H4 (cell line): Measurements from ENCODE around the gene SAV1. TPM values are rescaled to one million over a fixed set of nuclear protein-coding genes. Genes with fewer than 3 reads are reported as not detected.
A peak's percentile ranks its signal among the peaks of the same experiment; 100 is the strongest.
"Not testable (repeated sequence)": the region's sequence is repeated elsewhere in the genome, so short reads cannot be mapped to it uniquely, and the experiment has no call there.

Experiments used
- DNase-seq: peaks from one replicate; pipeline ENCODE4 v3.0.0-alpha.2; 2015; ENCODE audit warnings: low spot score
- total RNA-seq: library from RNA; depleted of rRNA; stranded (reverse); fragments of >200 nt; shearing (Covaris generic); gene quantifications from 2 replicates; pipeline ENCODE4 v1.2.3, GENCODE V29; 2014; rRNA removed

Gene SAV1
- total RNA-seq = 19.4 and 29.1 TPM in 2 replicates

DNA sequence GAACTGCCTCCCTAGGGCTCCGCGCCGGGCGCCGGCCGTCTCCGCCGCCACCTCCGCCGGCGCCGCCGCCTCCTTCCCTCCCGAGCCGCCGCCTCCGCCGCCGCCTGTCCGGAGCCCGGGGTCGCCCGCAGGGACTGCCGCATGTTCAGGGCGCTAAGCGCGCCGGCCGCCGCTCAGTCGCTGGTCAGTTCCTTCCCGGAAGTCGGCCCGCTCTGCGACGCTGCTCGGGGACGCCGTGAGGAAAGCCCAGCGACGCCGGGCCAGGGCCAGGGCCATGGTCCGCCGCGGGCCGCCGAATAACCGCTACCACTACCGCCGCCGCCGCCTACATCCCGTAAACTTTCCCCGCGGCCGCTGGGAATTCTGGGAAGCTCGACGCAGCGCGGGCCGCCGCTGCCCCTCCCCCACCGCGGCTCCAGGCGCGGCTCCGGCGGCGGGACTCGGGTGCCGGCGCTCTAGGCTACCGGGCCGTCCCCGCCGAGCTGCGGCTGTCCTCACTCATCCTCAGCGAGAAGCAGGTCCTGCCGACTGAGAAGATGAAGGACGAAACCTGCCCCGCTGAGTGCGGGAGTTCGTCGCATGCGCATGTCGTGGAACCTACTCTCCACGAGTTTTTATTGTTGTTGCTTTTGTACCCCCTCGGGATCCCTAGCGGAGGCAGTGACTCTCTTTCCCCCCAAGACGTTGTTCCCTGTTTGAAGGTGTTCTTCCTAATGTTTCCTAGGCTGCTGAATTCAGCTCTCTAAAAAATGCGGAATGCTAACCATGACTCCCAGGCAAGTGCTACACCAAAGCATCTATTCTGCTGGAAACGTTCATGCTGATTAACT lies at the start of gene SAV1:
Gene SAV1 (minus strand): TSS at position 311 of the 830 bp plus-strand sequence. CDS start 339 bp downstream, outside the sequence.
- DNase-seq = peak; percentile 75

DNA sequence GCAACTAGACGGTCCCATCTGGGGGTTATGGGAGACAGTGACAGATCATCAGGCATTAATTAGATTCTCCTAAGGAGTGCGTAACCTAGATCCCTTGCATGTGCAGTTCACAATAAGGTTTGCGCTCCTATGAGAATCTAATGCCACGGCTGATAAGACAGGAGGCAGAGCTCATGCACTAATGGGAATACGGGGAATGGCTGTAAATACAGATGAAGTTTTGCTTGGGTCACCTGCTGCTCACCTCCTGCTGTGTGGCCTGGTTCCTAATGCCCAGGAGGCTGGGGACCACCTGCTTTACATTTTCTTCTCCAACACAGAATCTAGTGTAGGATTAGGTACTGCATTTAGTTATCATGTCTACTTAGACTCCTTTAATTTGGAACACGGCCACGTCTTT lies 49.7 kb upstream of the SAV1 start:
- DNase-seq = no peak

DNA sequence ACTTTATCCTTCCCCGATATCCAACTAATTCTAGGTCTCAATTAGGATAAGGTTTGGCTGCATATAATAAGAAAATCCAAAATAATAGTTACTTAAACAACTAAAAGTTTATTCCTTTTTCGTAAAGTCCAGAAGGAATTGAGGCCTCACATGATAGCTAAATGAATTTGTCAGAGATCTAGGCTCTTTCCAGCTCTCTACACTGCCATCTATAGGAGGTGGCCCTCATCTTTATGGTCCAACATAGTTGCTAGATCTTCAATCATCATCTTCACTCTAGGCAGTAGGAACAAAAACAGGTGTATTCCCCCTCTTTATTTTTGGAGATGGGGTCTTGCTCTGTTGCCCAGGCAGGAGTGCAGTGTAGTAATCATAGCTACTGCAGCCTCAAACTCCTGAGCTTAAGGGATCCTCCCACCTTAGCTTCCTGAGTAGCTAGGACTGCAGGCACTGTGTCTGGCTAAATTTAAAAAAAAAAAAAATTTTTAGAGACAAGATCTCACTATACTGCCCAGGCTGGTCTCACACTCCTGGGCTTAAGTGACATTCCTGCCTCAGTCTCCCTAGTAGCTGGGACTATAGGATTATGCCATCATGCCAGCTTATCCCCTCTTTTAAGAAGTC lies 46.5 kb upstream of the SAV1 start:
- DNase-seq = peak; percentile 34

DNA sequence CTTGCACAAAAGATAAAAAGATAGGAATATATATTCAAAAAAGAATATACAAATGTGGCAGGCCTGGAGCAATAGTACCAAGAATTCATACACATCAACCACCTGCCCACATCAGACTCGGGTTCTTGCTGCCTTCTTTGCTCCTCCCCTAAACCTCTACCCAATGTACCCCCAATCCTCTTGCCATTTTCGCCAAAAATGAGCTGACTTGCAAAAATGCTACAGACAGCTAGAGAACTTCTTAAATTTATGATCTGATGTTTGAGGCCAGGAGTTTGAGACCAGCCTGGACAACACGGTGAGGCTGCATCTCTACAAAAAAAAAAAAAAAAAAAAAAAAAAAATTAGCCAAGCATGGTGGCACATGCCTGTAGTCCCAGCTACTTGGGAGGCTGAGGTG lies 42.9 kb upstream of the SAV1 start:
- DNase-seq = no peak

DNA sequence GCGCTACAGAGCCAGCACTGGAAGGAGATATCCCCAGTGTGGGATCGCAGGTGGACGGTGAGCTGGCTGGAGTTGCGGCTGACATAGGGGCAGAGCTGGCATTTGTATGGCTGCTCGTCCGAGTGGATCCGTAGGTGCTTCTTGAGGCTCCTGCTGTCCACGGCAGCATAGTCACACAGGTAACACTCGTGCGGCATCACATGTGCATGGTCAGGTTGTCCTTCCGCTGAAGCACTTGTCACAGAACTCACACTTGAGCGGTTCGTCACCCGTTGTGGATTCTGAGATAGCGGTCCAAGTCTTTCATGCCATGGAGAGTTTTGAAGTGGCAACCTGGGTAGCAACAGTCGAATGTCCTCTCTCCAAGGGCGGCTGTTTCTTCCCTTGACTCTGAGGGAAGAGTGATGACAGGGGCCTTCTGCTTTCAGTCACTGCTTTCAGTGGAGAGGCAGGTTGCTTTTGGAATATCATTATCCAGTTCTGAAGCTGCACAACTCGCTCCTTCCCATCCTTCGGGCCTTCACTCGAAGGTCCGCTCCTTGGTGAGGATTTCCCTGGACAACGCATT lies 37.0 kb upstream of the SAV1 start:
- no peak for DNase-seq

DNA sequence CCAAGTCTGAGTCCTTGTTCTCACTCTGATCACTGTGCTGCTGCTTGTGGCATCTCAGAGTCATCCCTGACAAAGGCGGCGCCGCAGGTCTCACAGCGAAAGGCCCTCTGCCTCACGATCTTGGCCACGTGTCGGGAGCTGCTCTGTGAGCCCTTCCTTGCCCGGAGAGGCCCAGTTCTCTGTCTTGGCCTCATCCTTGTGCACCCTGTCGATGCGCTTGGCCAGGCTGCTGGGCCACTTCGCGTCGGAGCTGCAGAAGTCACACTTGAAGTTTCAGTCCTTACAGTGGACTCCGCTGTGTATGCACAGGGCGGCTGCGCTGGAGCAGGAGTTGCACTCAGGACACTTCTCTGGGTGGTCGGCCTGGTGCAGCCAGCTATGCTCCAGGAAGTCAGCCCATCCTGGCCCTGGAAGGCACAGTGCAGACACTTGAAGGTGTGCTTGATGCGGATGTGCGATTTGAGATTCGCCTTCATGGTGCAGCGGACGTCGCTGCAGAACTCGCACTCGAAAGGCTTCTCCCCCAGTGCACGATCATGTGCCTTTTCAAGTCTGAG lies 36.4 kb upstream of the SAV1 start:
- no peak for DNase-seq

DNA sequence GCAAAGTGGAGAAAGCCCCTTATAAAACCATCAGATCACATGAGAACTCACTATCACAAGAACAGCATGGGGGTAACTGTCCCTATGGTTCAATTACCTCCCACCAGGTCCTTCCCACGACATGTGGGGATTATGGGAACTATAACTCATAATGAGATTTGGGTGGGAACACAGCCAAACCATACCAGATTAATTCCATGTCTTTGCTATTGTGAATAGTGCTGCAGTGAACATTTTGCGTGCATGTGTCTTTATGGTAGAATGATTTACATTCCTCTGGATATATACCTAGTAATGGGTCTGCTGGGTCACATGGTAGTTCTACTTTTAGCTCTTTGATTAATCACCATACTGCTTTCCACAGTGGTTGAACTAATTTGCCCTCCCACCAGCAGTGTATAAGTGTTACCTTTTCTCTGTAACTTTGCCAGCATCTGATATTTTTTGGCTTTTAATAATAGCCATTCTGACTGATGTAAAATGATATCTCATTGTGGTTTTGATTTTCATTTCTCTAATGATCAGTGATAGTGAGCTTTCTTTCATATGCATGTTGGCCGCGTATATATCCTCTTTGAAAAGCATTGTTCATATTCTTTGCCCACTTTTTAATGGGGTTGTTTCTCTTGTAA lies 29.7 kb upstream of the SAV1 start:
- DNase-seq = no peak

DNA sequence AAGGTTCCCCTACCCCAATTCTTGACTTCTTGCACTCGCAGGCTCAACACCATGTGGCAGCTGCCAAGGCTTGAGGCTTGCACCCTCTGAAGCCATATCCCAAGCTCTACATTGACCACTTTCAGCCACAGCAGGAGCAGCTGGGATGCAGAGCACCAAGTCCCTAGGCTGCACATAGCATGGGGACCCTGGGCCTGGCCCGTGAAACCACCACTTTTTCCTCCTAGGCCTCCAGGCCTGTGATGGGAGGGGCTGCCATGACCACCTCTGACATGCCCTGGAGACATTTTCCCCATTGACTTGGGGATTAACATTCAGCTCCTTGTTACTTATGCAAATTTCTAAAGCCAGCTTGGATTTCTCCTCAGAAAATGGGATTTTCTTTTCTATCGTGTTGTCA lies 26.2 kb upstream of the SAV1 start:
- not testable (repeated sequence) for DNase-seq

DNA sequence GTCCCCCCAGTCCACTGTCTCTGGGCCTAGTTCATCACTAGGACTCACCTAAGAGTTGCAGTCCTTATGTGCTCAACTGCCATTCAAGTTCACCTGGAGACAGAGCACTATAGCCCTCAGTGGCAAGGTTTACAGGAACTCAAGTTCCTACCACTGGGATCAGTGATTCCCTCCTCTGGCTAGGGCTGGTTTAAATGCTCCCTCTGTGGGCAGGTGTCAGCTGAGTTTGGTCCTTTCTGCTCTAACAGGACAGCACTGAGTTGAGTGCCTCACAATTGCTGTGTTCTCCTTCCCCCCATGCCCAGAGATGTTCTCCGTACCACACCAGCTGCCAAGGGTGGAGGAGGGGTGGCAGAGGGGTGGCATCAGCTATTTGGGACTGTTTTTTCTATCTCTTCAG lies 20.8 kb upstream of the SAV1 start:
- no peak for DNase-seq

DNA sequence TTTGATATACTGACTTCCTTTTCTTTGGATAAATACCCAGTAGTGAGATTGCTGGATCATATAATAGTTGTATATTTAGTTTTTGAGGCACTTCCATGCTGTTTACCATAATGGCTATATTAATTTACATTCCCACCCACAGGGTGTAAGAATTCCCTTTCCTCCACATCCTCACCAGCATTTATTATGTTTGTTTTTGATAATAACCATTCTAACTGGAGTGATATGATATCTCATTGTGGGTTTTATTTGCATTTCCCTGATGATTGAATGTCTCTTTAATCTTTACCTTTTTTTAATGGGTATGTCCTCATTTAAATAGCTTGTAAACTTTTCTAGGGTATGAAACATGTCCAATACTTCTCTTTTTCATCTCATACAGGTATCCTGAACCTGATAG lies 11.6 kb upstream of the SAV1 start:
- DNase-seq = no peak

DNA sequence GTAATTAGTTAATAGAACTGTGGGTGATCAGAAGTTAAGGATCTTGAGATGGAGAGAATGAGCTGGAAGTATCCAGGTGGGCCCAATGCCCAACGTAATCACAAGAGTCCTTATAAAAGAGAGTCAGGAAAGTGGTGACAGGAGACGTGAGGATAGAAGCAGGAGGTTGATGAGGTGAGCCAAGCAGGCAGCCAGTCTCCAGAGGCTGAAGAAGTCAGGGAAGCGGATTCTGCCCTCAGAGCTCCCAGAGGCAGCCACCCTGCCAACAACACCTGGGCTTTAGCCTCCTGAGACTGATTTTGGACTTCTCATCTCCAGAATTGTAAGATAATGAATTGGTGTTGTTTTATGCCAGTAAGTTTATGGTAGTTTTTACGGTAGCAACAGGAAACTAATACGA lies 10.1 kb upstream of the SAV1 start:
- DNase-seq = no peak

DNA sequence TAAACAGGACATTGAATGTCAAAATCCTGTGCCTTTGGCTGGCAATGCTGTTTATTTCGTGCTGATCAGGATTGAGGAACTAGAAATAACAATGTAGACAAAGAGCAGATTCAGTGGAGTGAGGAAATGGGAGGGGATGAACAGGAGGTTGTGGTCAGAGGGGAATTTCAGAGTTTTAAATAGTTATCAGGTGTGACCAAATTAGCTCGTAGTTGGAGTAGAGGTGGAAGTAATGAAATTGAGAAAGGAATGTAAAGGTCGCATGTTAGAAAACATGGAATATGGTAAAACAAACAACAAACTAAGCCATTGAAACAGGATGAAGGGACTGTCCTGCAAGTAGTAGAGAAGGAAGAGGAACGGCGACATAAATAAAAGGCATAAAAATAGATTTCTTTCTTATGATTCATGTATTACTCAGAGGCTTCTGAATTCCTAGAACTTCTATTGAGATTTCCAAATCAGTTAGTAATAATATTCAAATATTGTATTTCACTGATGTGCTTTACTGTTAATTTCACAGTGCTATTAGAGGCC lies 9.5 kb upstream of the SAV1 start:
- peak; percentile 17 for DNase-seq

DNA sequence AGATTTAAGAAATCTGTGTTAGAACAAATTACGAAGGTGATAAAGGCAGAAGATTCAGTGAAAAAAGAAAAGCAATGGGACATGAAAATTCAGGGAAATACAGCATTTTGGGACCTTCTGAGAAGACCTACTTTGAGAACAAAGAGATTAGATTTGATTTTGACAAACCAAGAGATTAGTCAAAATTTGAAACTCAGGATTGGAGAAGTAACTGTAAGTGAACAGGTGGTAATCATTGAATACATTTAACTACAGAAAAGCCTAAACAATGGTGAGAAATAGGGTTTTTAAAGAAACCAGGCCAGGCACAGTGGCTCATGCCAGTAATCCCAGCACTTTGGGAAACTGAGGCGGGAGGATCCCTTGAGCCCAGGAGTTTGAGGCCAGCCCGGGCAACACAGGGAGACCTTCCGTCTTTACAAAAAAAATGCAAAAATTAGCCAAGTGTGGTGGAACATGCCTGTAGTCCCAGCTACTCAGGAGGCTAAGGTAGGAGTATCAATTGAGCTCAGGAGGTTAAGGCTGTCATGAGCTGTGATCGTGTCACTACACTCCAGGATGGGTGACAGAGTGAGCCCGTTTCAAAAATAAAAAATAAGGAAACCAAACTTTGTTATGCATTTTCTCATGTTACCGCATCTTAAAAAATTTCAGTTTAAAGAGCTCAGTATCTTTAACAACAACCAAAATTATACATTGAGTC lies 8.9 kb upstream of the SAV1 start:
- no peak for DNase-seq

DNA sequence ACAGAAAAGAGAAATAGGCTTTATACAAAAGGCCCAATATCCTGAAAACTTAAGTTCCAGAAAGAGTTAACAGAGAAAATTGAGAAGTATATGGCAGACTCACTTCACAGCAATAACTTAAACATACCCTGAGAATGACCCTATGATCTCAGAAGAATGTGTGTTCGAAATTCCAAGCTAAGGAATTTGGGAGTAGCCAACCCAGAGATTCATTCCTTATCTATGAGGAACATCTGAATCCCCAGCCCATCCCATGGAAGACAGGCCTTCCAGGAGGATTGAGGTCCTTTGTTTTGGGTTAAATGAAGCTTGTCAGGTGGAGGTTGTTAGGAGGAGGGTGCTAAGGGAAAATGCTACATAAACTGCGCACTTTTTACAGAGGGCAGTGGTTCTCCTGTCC lies 7.5 kb upstream of the SAV1 start:
- DNase-seq = no peak

DNA sequence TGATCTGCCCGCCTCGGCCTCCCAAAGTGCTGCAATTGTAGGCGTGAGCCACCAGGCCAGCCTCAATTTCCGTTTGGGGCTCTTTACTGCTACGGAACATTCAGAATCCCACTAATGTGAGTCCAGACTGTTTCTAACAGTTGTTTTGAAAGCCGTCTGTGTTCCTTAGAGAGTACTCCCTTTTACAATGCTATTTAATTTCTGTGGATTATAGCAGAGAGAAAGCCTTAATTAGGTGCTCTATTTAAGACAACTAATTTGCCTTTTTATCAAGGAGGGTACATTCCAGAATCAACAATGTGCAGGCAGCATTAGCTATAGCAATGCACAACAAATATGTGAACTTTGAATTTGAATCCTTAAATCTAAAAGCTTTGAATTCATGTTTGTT lies 2.8 kb upstream of the SAV1 start:
- no peak for DNase-seq

DNA sequence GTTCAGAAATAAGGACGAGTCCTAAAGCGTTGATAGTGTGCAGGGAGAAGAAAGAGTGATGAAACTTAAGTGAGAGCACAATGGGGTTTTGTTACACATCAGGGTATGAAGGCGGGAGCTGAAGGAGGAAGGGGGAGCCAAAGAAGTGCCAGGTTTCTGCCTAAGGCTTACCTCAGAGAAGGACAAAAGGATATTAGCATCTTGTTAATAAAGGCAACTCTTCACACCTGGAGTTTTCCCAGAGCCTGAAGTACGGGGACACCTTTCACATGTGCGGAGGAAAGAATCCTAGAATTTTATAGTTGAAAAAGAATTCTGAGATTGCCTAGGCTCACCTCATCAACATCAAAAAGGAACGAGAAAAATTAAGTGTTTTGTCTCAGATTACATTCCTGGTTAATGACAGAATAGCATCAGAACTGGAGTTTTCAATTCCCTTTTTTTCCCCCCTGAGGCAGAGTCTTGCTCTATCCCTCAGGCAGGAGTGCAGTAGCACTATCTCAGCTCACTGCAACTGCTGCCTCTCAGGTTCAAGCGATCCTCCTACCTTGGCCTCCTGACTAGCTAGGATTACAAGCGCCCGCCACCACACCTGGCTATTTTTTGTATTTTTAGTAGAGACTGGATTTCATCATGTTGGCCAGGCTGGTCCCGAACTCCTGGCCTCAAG lies 2.2 kb upstream of the SAV1 start:
- DNase-seq = no peak

DNA sequence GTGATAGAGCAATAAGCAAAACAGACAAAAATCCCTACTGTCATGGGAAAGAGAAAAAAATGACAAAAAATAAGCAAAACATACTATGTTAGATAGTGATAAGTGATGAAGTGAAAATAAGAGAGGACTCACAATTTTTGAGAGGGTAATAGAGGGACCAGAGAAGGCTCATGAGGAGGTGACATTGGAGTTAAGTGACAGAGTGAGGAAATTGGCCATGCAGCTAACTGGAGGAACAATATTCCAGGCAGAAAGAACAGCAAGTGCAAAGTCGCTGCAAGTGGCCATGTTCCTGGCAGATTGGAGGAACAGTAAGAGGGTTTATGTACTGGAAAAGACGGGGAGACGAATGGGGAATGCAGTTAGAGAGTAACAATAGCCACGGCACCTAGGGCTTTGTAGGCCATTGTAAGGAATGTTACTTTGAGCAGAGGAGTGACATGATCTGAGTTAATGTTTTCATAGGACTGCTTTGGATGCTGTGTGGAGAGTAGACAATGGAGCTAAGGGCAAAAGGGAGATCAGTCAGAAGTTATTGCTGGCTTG lies 1.4 kb upstream of the SAV1 start:
- DNase-seq = no peak

DNA sequence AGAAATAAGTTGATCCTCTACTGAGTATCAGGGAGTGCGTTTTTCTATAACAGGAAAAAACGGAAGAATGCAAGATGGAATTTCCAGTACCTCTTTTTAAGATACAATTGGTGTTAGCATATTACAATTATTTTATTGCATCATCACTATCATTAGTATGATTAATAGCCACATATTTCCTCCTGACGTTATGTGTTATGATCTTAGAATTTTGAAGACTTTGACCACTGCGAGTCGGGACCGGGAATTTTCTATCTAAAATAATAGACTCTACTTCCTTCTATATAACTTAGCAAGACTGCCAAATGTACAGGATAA lies 679 bp upstream of the SAV1 start:
- DNase-seq = no peak

DNA sequence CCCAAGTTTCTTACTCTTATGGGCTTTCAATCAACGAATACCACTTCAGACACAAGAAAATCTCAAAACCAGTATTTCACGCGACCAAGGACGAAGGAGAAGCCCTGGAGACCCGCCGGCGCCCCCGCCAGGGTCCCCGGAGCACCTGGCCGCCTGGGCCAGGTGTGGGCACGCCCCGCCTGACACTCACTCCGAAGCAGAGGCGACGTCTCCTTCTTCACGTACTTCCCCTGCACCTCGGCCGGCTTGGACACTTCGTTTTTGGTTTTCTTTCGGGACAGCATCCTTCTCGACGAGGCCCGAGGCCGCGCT lies 466 bp downstream of the SAV1 start:
- DNase-seq = no peak

DNA sequence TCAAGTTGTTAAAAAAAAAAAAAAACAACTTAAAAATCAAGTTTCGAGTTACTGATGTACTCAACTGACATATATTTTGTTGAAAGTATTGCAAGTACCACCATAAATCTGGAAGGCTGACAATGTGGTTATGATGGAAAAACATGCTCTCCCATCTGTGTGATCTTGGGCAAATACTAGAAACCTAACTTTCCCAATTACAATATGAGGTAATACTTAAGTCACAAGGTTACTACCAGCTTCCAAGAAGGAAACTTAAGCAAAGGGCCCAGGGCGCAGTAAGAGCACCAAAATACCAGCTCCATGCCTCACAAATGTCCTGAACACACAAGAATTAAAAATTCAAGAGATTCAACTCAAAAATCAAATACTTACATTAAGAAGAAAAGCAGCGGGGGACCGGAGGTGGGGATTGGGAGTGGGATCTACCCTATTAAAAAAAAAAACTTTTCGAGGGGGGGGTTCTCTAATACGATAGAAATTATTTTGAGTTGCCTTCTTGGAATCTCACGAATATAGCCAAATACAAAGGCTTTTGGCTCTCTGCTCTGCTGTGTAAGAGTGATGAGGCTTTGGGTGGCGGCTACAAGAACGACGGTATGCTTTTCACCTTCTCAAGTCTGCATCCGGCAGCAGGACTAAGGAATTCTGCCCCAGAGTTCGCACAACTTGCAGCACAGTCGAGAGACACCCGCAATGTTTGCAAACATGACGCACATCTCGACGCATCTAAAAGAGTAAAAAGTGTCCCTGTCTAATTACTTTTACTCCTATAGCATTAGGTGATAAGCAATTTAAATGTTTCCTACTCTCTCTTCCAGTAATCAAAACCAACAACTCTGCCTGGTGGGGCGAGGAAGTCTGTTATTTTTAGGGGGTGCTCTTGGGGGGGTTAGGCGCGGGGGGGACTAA lies 1.1 kb downstream of the SAV1 start:
- peak; percentile 36 for DNase-seq
